MCF 10A (cell line): Measurements from ENCODE around the gene RNF207. TPM values are rescaled to one million over a fixed set of nuclear protein-coding genes. Genes with fewer than 3 reads are reported as not detected.

Experiments used
- BruUV-seq: library from RNA; stranded (reverse); fragments of 400-500 nt; replicated peaks from 2 replicates; lab custom pipeline; 2021; lab: Mats Ljungman, UMichigan
- CTCF ChIA-PET: fragments of 300-600 bp; sonication (Branson Sonifier 250); formaldehyde crosslinking; extraction: SDS; loops from one replicate; lab custom pipeline; 2021; ENCODE audit warnings: antibody characterized with exemption, inconsistent platforms; lab: Yijun Ruan, JAX
- POLR2A ChIA-PET: fragments of 300-600, 350-650 bp; sonication (Branson Sonifier 250); formaldehyde crosslinking; extraction: SDS; loops from one replicate; lab custom pipeline; 2020; ENCODE audit warnings: antibody characterized with exemption, inconsistent platforms; lab: Yijun Ruan, JAX
- DNase-seq: peaks from one replicate; pipeline ENCODE4 v3.0.0-alpha.2; 2018; ENCODE audit not compliant: unreplicated experiment
- H3K27ac Mint-ChIP-seq: one replicate; pipeline ENCODE4 v1.8.0; 2022; ENCODE audit warnings: mild to moderate bottlenecking, low read depth, mixed read lengths; ENCODE audit not compliant: unreplicated experiment
- H3K27me3 Mint-ChIP-seq: one replicate; pipeline ENCODE4 v1.8.0; 2022; ENCODE audit warnings: mixed read lengths; ENCODE audit not compliant: insufficient read depth, unreplicated experiment
- H3K36me3 Mint-ChIP-seq: one replicate; pipeline ENCODE4 v1.8.0; 2022; ENCODE audit warnings: mild to moderate bottlenecking, moderate library complexity, mixed read lengths; ENCODE audit not compliant: insufficient read depth, unreplicated experiment
- H3K4me1 Mint-ChIP-seq: one replicate; pipeline ENCODE4 v1.8.0; 2022; ENCODE audit warnings: mixed read lengths; ENCODE audit not compliant: insufficient read depth, unreplicated experiment
- H3K4me3 Mint-ChIP-seq: one replicate; pipeline ENCODE4 v1.8.0; 2022; ENCODE audit warnings: mild to moderate bottlenecking, moderate library complexity, mixed read lengths; ENCODE audit not compliant: unreplicated experiment
- H3K9me3 Mint-ChIP-seq: one replicate; pipeline ENCODE4 v1.8.0; 2022; ENCODE audit warnings: mixed read lengths; ENCODE audit not compliant: unreplicated experiment
- intact Hi-C: fragments of 100-400 bp; cut with micrococcal nuclease; formaldehyde crosslinking; loops from 2 replicates; pipeline ENCODE4 v1.14.1; 2022
- total RNA-seq: library from RNA; stranded (reverse); gene quantifications from 2 replicates; pipeline ENCODE4 v1.2.3, GENCODE V29; 2022
- TF ChIP-seq, protein P1 (sequence below): fragments of 200-600 bp; IDR thresholded peaks from one replicate; pipeline ENCODE4 v1.8.0; 2022; ENCODE audit warnings: antibody characterized with exemption, mild to moderate bottlenecking; ENCODE audit not compliant: unreplicated experiment

RNF207 gene
- total RNA-seq, 1 experiment from 2014 or later: 6.2 TPM

DNA sequence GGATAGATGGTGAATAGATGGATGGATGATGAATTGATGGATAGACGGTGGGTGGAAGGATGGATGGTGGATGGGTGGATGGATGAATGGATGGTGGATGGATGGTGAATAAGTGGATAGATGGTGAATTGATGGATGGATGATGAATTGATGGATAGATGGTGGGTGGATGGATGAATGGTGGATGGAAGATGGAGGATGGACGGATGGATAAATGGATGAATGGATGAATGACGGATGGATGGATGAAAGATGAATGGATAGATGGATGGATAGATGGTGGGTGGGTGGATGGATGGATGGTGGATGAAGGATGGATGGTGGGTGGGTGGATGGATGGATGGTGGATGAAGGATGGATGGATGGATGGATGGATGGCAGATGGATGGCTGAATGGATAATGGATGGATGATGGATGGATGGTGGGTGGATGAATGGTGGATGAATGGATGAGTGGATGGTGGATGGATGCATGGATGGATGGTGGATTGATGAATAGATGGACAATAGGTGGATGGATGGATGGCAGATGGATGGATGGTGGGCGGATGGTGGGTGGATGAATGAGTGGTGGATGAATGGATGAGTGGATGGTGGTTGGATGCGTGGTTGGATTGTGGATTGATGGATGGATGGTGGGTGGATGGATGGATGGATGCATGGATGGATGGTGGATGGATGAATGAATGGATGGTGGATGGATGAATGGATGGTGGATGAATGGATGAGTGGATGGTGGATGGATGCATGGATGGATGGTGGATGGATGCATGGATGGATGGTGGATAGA lies 31.1 kb upstream of the RNF207 start:
- TF ChIP-seq, protein P1, sequence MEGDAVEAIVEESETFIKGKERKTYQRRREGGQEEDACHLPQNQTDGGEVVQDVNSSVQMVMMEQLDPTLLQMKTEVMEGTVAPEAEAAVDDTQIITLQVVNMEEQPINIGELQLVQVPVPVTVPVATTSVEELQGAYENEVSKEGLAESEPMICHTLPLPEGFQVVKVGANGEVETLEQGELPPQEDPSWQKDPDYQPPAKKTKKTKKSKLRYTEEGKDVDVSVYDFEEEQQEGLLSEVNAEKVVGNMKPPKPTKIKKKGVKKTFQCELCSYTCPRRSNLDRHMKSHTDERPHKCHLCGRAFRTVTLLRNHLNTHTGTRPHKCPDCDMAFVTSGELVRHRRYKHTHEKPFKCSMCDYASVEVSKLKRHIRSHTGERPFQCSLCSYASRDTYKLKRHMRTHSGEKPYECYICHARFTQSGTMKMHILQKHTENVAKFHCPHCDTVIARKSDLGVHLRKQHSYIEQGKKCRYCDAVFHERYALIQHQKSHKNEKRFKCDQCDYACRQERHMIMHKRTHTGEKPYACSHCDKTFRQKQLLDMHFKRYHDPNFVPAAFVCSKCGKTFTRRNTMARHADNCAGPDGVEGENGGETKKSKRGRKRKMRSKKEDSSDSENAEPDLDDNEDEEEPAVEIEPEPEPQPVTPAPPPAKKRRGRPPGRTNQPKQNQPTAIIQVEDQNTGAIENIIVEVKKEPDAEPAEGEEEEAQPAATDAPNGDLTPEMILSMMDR: no peak
- CTCF ChIA-PET: no interaction called here
- no peaks in the 10 kb centered on the region for H3K36me3 Mint-ChIP-seq
- H3K4me1 Mint-ChIP-seq: no peaks in the 10 kb centered on the region
- no peak overlapping the region for H3K27ac Mint-ChIP-seq
- no peaks in the 10 kb centered on the region for H3K9me3 Mint-ChIP-seq
- POLR2A ChIA-PET: no interaction called here
- peaks cover 25% of the 10 kb centered on the region for H3K27me3 Mint-ChIP-seq
- no peak overlapping the region for H3K4me3 Mint-ChIP-seq
- intact Hi-C loops: no loop called here
- BruUV-seq: no TSS peak
- DNase-seq: no peak

DNA sequence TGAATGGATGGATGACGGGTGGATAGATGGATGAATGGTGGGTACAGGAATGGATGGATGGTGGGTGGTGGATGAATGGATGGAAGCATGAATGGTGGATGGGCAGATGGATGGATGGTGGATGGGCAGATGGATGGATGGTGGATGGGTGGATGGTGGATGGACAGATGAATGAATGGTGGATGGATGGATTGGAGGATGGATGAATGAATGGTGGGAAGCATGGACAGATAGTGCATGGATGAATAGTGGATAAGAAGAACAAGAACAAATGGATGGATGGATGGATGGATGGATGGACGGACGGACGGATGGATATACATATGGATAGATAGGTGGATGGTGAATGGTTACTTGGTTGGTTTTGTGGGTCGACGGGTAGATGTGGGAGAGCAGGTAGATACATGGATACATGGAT lies 30.5 kb upstream of the RNF207 start:
- Mint-ChIP-seq H3K4me1 (no peaks in the 10 kb centered on the region), H3K27ac (no peak overlapping the region), H3K9me3 (no peaks in the 10 kb centered on the region), H3K4me3 (no peak overlapping the region), H3K27me3 (peaks cover 25% of the 10 kb centered on the region), H3K36me3 (no peaks in the 10 kb centered on the region)
- intact Hi-C loops: no loop called here
- CTCF ChIA-PET: no interaction called here
- no peak for DNase-seq
- BruUV-seq: no TSS peak
- TF ChIP-seq, protein P1: no peak
- POLR2A ChIA-PET: no interaction called here

DNA sequence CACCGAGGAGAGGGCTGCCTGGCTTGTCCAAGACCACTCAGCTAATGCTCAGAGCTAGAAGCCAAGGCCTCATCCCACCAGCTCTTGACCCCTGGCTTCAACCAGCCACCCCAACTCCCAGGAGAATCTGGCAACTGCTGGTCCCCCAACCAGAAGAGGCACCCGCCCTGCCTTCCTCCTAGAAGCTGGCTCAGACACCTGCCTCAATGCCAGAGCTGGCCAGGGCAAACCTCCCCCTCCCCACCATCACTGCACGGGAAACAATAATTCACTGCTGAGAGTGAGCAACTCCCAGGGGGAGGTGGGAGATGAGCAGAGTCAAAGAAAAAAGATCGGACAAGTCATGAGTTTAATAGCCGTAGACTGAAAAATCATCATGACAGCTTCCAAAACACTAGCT lies 29.1 kb upstream of the RNF207 start:
- no peak overlapping the region for H3K4me3 Mint-ChIP-seq
- BruUV-seq: no TSS peak
- CTCF ChIA-PET: interaction anchor here (0.6 to 1.9 kb wide), 3 partner anchors 9 to 167 kb away, joined by 3 to 7 read pairs (median 3); no protein-coding TSS in a partner anchor
- DNase-seq: no peak
- H3K27me3 Mint-ChIP-seq: peaks cover 34% of the 10 kb centered on the region
- intact Hi-C loops: no loop called here
- POLR2A ChIA-PET: interaction anchor here (1.1 to 1.7 kb wide), 2 partner anchors 11 to 23 kb away, joined by 4 to 8 read pairs; no protein-coding TSS in a partner anchor
- no peaks in the 10 kb centered on the region for H3K9me3 Mint-ChIP-seq
- H3K27ac Mint-ChIP-seq: no peak overlapping the region
- H3K4me1 Mint-ChIP-seq: no peaks in the 10 kb centered on the region
- no peaks in the 10 kb centered on the region for H3K36me3 Mint-ChIP-seq
- TF ChIP-seq, protein P1: no peak

DNA sequence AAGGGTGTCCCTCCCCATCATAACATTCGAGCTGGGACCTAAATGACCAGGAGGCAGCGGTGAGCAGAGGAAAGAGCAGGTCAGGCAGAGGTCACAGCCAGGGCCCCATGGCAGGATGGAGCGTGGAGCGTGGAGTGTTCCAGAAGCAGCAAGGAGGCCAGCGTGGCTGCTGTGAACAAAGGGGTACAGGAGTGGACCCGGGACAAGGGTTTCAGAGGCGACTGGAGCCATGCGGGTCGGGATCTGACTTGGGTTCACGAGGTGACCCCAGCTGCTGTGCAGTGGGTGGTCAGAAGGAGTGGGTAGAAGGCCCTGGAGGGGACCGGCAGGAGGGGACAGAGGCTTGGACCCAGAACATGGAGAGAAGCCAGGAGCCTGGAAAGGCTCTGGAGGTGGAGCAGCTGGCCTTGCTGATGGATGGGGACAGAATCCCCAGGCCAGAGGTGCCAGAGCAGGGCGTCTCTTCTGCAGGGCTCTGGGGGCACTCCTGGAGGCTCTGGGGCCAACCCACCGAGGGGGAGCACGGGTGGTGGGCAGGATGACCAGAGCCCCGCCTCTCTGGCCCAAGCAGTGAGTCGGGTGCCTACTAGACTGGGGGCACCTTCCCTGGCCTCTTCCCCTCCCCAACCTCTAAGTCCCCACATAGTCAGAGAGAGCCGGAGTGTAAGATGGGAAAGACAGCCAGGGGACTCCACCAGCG lies 28.1 kb upstream of the RNF207 start:
- CTCF ChIA-PET: interaction anchor here (0.6 to 1.9 kb wide), 2 partner anchors 8 to 67 kb away, joined by 3 to 7 read pairs; no protein-coding TSS in a partner anchor
- Mint-ChIP-seq H3K27me3 (peaks cover 37% of the 10 kb centered on the region), H3K9me3 (no peaks in the 10 kb centered on the region), H3K36me3 (peaks cover 4% of the 10 kb centered on the region), H3K27ac (no peak overlapping the region), H3K4me1 (no peaks in the 10 kb centered on the region), H3K4me3 (no peak overlapping the region)
- TF ChIP-seq, protein P1: no peak
- POLR2A ChIA-PET: interaction anchor here (1.1 to 1.7 kb wide), 2 partner anchors 10 to 22 kb away, joined by 4 to 8 read pairs; no protein-coding TSS in a partner anchor
- no peak for DNase-seq
- no TSS peak for BruUV-seq
- intact Hi-C loops: no loop called here
